Measurements from ENCODE around the gene IQCK. TPM values are rescaled to one million over a fixed set of nuclear protein-coding genes. Genes with fewer than 3 reads are reported as not detected.
"Not testable (repeated sequence)": the region's sequence is repeated elsewhere in the genome, so short reads cannot be mapped to it uniquely, and the experiment has no call there.

The IQCK gene
- total RNA-seq, 1 donor from 2014 or later = 26.3 TPM

- DNase-seq (ENCODE audit: low read depth) = no peak
These were observed 18.6 kb upstream of the IQCK start for GRCh38 chr16:19699472-19699871.

GRCh38 chr16:19700319-19700781, 17.7 kb upstream of the IQCK start:
- DNase-seq (ENCODE audit: low read depth) = no peak

GRCh38 chr16:19701091-19701490, 17.0 kb upstream of the IQCK start:
- DNase-seq (ENCODE audit: low read depth) = no peak

DNA sequence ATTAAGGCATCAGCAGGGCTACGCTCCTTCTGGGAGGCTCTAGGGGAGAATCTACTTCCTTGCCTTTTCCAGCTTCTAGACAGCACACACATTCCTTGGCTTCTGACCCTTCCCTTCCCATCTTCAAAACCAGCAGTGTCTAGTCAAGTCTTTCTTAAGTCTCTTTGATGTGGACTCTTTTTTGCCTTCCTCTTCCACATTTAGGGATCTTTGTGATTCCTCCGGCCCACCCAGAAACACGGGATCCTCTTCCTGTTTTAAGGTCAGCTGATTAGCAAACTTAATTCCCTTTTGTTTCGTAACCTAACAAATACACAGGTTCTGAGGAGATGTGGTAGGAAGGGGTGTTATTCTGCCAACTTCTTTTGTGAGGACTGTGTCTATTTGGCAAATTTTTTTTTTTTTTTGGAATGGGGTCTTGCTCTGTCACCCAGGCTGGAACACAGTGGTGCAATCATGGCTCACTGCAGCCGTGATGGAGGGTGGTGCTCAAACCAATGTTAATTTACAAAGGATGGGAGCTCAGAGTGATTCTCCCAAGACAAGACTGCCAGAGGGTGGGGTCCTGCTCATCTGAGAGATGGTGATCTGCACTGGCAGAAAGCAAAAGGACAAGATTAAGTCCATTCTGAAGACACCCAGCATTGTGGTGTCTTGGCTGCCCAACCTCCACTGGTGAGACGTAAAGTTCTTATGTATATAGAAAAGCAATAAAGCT, 14.7 kb upstream of the IQCK start:
- DNase-seq (ENCODE audit: low read depth) = no peak

DNA sequence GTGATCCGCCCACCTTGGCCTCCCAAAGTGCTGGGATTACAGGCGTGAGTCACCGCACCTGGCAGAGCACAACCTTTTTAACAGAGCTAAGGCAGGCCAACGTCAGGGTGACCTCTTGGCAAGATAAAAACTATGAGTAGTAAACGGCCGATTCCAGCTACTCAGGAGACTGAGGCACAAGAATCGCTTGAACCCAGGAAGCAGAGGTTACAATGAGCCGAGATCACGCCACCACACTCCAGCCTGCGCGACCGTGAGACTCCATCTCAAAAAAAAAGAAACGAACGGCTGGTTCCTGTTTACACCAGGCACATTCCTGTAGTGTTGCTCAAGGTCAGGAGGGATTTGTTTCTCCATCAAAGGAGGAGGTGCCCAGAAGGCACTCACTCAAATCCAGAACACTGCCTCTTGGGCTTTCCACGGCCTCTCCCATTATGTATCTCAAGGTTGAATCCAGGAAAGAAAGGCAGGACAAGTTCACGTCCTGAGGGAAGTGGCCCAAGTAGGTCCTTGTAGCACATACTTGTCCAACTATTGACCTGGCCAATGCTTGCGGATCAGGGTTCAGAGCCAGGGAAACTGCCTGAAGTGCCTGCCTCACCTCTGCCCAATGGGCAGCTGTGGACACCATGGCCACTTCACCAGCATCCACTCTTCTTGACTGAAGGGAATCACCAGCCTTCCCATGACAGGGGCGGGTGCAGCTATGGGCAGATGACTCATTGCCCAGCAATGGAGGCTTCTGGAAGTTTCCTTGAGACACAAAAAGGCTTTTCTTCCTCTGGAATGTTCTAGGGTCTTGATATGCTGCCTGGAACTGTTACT, 13.5 kb upstream of the IQCK start:
- peak; percentile 43 for DNase-seq (ENCODE audit: low read depth)

GRCh38 chr16:19705146-19705501, 12.9 kb upstream of the IQCK start:
- no peak for DNase-seq (ENCODE audit: low read depth)

GRCh38 chr16:19705843-19706242, 12.2 kb upstream of the IQCK start:
- no peak for DNase-seq (ENCODE audit: low read depth)

GRCh38 chr16:19706846-19707245, 11.2 kb upstream of the IQCK start:
- no peak for DNase-seq (ENCODE audit: low read depth)

- no peak for DNase-seq (ENCODE audit: low read depth)
These were observed 10.3 kb upstream of the IQCK start for GRCh38 chr16:19707569-19708295.

GRCh38 chr16:19708296-19709205, 9.5 kb upstream of the IQCK start:
- DNase-seq (ENCODE audit: low read depth) = peak; percentile 78

DNA sequence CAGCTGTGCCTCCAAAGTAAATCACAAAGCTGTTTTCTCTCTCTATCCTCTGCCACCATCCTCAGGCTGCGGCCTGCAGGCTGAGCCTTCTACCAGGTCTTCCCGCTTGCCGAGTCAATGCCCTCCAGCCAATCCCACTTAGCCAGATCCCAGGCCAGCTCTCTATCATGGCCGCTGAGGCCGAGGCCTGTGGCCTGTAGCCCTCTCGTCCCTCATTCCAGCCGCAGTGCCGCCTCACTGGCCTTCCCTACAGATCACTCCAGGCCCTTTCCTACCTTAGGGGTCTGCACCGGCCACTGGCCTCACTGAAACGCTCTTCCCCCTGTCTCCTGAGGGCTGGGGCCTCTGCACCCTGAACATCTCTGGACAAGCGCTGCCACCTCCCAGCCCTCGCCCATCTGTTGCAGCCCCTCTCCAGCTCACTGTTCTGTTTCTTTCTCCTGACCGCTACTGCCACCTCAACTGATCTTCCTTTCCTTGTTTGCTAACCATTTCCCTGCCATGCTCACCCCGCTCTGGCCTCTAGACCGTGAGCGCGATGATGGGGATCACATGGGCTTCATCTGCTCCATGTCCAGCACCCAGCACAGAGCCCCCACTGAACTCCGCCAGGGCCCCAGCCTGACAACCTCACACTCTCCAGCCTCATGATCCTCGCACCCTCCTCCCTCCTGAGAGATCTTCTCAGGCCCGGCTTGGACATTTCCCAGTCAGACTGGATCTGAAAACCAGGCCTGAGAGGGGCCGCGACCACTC, 8.5 kb upstream of the IQCK start:
- no peak for DNase-seq (ENCODE audit: low read depth)

DNA sequence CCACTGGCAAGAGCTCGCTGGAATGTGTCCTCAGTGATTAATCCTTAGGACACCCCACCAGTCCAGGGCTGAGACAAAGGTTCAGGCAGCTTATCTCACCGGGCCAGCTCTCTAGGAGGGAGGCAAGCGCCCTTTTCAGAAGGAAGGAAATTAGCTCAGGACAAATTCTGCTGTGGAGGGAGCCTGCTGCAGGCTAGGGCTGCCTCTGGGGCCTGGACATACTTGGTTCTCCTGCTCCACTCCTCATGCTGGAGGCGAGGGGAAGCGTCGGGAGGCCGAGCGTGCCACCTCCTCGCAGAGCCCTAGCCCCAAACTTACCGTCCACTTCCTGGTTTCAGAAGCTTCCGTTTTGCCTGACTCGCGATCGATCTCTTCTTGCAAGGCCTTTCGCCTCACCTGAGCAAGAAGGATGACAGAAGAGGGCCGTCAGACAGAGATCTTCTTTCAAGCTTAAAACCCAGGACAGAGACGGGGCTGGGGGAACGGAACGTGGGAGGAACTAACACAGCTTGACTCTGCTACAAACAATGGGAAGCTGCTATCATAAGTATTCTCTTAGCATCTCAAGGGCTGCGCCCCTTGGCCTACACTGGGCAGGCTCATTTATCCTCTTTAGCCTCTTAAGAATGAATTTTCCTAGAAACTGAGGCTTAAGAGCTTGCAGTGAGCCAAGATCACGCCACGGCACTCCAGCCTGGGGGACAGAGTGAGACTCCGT, 7.7 kb upstream of the IQCK start:
- DNase-seq (ENCODE audit: low read depth) = no peak

- no peak for DNase-seq (ENCODE audit: low read depth)
These were observed 7.0 kb upstream of the IQCK start for GRCh38 chr16:19710991-19711545.

- DNase-seq (ENCODE audit: low read depth) = no peak
These were observed 6.4 kb upstream of the IQCK start for GRCh38 chr16:19711643-19712042.

GRCh38 chr16:19712418-19713058, 5.5 kb upstream of the IQCK start:
- DNase-seq (ENCODE audit: low read depth) = no peak

GRCh38 chr16:19713697-19714096, 4.4 kb upstream of the IQCK start:
- no peak for DNase-seq (ENCODE audit: low read depth)

DNA sequence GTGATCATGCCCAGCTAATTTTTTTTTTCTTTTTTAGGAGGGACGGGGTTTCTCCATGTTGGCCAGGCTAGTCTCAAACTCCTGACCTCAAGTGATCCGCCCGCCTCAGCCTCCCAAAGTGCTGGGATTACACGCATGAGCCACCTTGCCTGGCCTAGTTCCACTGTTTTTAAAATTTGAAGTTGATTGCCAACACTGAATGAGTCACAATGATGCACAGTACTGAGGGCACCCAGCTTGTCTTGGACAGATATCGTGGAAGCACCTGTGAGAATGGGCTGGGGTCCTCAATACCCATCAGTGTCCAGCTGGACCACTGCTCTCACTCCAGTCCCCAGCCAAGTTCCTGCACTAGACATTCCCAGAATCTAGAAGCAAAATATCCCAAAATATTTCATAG, 2.5 kb upstream of the IQCK start:
- no peak for DNase-seq (ENCODE audit: low read depth)

- no peak for DNase-seq (ENCODE audit: low read depth)
These were observed 1.9 kb upstream of the IQCK start for GRCh38 chr16:19716183-19716582.

DNA sequence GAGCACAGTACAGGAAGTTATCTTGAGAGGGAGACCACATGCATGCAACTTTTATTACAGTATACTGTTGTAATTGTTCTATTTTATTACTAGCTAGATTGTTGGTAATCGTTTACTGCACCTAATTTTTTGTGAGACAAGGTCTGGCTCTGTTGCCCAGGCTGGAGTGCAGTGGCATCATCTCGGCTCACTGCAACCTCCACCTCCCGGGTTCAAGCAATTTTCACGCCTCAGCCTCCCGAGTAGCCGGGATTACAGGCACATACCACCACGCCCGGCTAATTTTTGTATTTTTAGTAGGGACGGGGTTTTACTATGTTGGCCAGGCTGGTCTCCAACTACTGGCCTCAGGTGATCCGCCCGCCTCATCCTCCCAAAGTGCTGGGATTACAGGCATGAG, 1.3 kb upstream of the IQCK start:
- not testable (repeated sequence) for DNase-seq (ENCODE audit: low read depth)

Data from myocyte (in vitro differentiated cells).